Measurements from ENCODE around the gene MAFG.

DNA sequence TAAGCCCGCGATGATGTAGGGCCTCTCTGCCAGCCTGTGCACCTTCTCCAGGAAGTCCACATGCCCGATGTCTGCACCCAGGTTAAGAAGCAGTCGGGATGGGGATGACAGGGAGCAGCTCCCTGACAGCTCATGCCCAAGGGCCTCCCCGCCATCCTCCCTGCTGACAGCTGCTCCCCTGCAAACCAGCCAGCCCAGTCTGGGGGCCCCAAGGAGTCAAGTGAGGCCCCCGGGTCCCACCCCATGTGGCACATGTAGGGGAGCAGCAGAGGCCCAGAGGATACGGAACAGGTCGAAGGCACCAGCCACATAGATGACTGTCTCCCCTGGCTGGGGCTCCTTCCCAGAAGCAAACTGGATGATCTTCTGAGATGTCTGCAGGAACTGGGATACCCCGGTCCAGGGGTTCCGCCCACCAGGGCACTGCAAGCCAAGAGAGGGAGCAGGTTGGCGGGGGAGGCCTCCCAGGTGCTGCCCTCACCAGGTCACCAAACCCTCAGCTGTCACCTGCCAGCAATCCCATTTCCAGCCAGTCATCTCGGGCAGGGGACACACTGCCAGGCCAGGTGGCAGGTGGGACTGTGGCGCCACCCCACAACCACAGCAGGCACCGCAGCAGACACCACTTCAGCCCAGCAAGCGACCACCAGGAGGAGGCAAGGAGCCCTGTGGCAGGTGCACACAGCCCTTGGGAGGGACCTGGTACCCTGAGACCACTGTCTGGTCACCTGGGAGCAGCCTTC lies 20.9 kb downstream of the MAFG start:
- TF ChIP-seq, protein P1, sequence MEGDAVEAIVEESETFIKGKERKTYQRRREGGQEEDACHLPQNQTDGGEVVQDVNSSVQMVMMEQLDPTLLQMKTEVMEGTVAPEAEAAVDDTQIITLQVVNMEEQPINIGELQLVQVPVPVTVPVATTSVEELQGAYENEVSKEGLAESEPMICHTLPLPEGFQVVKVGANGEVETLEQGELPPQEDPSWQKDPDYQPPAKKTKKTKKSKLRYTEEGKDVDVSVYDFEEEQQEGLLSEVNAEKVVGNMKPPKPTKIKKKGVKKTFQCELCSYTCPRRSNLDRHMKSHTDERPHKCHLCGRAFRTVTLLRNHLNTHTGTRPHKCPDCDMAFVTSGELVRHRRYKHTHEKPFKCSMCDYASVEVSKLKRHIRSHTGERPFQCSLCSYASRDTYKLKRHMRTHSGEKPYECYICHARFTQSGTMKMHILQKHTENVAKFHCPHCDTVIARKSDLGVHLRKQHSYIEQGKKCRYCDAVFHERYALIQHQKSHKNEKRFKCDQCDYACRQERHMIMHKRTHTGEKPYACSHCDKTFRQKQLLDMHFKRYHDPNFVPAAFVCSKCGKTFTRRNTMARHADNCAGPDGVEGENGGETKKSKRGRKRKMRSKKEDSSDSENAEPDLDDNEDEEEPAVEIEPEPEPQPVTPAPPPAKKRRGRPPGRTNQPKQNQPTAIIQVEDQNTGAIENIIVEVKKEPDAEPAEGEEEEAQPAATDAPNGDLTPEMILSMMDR (IDR thresholded peaks at IDR 0.05 in 8 of 11, conservative IDR thresholded peaks at IDR 0.05 in 3 of 11) = no peak
- TF ChIP-seq POLR2A (IDR thresholded peaks at IDR 0.05) = no peak
